Heart left ventricle (tissue), 13 donors: ENCODE measurements around the gene HAO1.

Experiments
- POLR2A ChIP-seq, 2 donors: fragments of 450-650 bp; IDR thresholded peaks; one replicate each; pipeline ENCODE4 v1.6.1; 2017; ENCODE audit warnings: antibody characterized with exemption in 2 of 2, mild to moderate bottlenecking in 2 of 2, moderate library complexity in 2 of 2
- TF ChIP-seq, protein P1 (sequence below), 12 donors: fragments of 200-600 bp; sonication (generic) in 4 of 12; IDR thresholded peaks; one replicate each; pipeline versions ENCODE4 v1.5.0 to v1.8.0; 2018 to 2022; ENCODE audit warnings: antibody characterized with exemption in 12 of 12, mild to moderate bottlenecking in 5 of 12
- donor health status: ischemic (EF 13 %, LVEDD 7.1; RV severe dilation, severe dysfunction).
- donor health status: DM: no; HTN: yes; CAD: no.
- donor health status: DM: no; HTN: no; CAD: no.
- donor health status: ischemic (EF 25% LVEDD 6.9; RV normal size, moderate dysfunction).
- donor health status: ischemic (EF 25% LVEDD 5.7; RV mildly dilated, moderate dysfunction).
- donor health status: ischemic (EF 35%, LVEDD 5.7; RV mildly dilated, moderate dysfunction).
- donor health status: nonischemic (EF 11% LVEDD 7.7; RV severe dilation, severe dysfunction).
- donor health status: DM: yes; HTN: yes; CAD: no.
- donor health status: PGD.
- donor health status: ischemic (EF 29% LVEDD 5.4; RV normal size, mild dysfunction).
- donor health status: nonischemic (EF 23%, LVEDD 6.1; RV moderate dilation, normal function).

DNA sequence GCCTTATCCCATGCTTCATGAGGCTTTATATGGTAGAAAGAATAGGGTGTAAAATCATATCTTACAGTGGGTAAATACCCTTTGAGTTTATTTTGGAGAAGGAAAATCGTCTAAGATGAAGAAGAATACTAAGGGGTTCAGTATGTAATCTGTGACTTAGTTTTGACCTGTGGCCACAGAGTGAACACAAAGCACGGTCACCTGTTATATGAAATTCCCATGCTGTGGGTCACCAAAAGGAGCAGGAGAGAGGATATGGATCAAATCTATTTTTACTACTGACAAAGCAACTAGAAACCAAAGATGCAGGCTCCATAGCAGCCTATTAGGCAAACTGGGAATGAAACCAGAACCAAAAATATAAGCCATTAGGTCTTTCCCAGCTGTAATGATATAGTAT is 3.6 kb upstream of the HAO1 start:
- TF ChIP-seq, protein P1, sequence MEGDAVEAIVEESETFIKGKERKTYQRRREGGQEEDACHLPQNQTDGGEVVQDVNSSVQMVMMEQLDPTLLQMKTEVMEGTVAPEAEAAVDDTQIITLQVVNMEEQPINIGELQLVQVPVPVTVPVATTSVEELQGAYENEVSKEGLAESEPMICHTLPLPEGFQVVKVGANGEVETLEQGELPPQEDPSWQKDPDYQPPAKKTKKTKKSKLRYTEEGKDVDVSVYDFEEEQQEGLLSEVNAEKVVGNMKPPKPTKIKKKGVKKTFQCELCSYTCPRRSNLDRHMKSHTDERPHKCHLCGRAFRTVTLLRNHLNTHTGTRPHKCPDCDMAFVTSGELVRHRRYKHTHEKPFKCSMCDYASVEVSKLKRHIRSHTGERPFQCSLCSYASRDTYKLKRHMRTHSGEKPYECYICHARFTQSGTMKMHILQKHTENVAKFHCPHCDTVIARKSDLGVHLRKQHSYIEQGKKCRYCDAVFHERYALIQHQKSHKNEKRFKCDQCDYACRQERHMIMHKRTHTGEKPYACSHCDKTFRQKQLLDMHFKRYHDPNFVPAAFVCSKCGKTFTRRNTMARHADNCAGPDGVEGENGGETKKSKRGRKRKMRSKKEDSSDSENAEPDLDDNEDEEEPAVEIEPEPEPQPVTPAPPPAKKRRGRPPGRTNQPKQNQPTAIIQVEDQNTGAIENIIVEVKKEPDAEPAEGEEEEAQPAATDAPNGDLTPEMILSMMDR (IDR thresholded peaks at IDR 0.05), result no peak
- TF ChIP-seq POLR2A (IDR thresholded peaks at IDR 0.05), result no peak
